SIG-M5 (cell line): Measurements from ENCODE around the gene VRK3.
"Not testable (repeated sequence)": the region's sequence is repeated elsewhere in the genome, so short reads cannot be mapped to it uniquely, and the experiment has no call there.

Source experiments
- DNase-seq: peaks from one replicate; lab custom pipeline; 2025; lab: John Stamatoyannopoulos, UW

Gene VRK3

DNA sequence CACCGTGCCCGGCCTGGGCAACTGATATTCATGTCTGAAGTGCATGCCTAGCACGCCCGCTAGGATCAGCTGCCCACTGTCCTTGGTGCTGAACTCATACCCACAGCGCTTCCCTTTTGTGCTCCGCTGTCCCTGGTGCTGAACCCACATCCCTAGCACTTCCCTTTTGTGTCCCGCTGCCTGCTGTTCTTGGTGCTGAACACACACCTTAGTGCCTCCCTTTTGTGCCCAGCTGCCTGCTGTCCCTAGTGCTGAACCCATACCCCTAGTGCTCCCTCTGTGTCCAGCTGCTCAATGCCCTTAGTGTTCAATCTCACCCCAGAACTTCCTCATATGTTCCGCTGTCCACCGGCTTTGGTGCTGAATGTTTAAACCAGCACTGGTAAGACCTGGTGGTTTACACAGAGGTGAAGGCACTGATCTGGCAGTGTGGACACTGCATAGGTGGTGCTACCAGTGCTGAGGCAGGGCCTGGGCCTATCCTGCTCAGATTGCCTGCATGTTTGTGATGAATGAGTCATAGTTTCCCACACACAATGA, 37.9 kb downstream of the VRK3 start:
- peak; percentile 34 for DNase-seq

DNA sequence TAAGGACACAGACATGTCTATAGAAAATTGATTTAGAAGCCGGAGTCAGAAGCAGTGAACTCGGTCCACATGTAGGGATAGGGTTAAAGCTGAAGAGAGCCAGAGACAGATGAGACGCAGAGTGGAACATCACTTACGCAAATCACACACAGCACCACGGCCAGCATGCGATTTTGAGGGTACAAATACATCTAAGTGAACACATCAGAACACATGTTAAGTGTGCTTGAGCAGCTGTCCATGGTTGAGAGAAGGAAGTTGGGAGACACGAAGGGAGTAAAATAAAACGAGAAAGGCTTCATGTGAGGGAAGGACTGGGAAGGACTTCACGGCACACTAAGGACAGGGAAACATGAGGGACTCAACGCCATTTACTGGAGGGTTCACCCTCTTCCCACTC, 38.8 kb downstream of the VRK3 start:
- no peak for DNase-seq

GRCh38 chr19:49985871-49986270, 39.3 kb downstream of the VRK3 start:
- no peak for DNase-seq

DNA sequence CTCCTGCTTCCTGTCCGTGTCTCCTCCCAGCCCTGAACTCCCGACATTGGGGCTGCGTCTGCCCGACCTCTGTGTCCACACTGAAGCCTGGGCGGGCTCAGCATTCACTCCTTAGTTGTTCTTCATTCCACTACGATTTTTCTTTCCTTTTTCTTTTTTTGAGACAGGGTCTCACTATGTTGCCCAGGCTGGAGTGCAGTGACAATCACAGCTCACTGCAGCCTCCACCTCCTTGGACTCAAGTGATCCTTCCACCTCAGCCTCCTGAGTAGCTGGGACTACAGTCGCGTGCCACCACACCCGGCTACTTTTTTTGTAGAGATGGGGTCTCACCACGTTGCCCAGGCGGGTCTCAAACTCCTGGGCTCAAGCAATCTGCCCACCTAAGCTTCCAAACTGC, 40.7 kb downstream of the VRK3 start:
- no peak for DNase-seq

DNA sequence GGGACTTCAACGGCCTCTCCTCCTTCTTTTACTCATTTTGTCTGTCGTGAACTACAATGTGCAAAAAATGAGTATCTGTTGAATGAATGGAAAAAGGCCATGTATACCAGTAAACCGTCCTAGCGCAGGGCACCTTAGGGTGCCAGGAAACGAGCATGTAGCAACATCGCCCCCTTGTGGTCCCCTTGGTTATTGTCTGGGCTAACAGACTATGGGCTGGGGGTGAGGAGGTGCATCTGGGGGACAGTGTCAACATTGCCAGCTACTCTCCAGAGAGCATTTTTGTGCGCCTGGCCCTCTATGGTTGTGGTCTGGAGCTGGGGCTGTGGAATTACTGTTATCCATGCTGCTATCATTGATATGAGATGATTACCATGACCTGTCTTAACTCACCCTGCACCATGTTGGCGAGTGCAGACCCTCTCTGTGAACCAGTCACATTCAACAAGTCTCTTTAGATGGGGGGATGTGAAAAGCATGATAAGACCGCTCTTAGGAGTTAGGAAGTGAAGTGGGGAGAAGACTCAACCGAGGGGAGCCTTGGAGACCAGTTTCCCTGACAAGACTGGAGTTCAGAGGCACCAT, 41.4 kb downstream of the VRK3 start:
- no peak for DNase-seq

GRCh38 chr19:49981603-49982593, 43.3 kb downstream of the VRK3 start:
- no peak for DNase-seq

DNA sequence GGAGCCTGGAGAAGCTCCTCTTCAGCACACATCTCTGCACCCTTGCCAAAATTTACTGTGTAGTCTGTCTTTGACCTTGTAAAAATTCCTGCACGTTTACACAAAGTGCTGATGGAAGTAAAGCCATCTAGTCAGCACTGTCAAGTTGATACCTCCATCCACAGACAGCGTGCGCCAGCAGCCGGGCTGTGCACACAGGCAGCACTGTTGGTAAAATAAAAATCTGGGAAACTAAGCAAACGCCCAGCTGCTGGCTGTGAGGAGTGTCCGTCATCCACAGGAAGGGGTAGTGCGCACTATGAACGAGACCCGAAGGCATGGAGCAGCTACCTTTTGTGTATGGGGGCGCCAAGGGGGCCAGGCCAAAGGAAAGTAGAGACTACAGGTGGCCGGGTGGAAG, 46.8 kb downstream of the VRK3 start:
- no peak for DNase-seq

- no peak for DNase-seq
These were observed 47.3 kb downstream of the VRK3 start for GRCh38 chr19:49977881-49978280.

DNA sequence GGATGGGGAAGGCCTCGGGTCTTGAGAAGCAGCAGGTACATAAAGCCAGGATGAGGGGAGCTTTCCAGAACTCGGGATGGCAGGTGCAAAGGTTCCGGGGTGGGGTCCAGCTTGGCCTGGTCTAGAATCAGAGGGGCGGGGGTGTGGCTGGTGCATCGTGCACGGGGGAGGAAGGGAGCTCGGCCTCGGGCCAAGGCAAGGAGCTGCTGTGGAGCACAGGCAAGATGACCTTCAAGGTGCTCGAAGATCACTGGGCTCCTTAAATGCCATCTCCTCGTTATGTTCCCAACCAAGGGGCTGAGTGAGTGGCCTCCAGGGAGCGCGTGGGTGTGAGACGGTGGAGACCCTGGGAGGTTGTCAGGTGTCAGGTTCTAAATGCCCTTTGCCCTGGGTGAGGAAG, 48.1 kb downstream of the VRK3 start:
- DNase-seq: no peak

DNA sequence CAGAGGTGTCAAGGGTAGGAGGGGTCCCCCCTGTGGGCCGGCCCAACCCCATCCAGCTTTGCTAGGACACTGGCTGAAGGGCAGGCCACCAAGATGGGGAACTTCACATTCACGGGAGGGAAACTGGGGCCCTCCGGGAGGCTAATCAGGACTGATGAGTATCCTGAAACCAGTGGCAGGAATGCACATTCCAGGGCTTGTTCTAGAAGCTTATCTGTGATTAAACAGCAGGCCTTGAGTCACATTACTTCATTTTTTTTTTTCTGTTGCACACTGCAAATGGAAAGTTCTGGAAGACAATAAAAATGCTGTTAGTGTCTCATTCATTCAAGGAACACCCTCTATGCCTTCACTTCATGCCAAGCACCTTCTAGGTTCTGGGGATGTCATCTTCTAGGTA, 48.7 kb downstream of the VRK3 start:
- no peak for DNase-seq

- DNase-seq: no peak
These were observed 50.1 kb downstream of the VRK3 start for GRCh38 chr19:49975051-49975450.

DNA sequence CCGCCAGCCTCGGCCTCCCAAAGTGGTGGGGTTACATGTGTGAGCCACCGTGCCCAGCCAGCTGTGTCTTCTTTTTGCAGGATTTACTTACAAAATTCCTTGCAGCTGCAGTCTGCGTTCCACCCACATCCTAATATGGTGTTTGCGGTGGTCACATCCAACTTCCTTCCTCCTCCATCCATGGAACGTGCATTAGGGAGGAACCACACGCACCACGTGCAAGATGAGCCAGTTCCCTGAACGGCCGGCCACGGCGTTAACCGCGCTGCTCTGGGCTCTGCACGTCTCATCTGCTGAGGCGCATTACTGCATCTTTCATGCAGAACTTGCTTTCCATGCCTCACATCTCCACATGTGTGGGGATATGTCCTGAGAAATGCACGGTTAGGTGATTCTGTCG, 51.2 kb downstream of the VRK3 start:
- DNase-seq: no peak

DNA sequence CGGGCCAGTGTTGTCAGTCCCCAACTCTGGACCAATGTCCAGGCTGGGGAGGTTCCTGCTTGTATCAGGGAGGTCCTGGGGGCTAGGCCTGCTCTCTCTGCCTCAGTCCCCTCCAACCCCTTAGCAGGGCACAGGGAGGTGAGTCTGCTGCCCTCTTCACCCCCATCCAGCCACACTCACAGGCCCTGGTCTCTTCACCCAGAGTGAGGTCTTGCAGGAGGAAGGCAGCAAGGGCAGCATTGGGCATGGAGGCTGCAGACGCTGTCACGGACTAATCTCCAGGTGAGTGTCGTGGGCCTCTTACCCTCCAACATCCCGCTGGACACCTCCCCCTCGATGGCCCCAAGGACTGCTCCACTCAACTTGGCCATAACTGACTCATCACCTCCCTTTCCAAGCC, 52.3 kb downstream of the VRK3 start:
- DNase-seq: no peak

DNA sequence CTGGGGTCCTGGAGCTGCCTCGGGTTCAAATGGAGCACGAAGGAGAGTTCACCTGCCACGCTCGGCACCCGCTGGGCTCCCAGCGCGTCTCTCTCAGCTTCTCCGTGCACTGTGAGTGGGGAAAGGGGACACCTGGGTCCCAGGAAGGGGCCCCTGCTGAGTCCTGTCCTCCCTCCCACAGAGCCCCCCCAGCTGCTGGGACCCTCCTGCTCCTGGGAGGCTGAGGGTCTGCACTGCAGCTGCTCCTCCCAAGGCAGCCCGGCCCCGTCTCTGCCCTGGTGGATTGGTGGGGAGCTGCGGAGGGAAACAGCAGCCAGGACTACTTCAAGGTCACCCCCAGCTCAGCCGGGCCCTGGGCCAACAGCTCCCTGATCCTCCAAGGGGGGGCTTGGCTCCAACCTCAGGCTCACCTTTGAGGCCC, 53.2 kb downstream of the VRK3 start:
- DNase-seq: no peak

- not testable (repeated sequence) for DNase-seq
These were observed 55.8 kb downstream of the VRK3 start for GRCh38 chr19:49969355-49969754.

GRCh38 chr19:49968279-49968922, 56.8 kb downstream of the VRK3 start:
- peak; percentile 67 for DNase-seq

DNA sequence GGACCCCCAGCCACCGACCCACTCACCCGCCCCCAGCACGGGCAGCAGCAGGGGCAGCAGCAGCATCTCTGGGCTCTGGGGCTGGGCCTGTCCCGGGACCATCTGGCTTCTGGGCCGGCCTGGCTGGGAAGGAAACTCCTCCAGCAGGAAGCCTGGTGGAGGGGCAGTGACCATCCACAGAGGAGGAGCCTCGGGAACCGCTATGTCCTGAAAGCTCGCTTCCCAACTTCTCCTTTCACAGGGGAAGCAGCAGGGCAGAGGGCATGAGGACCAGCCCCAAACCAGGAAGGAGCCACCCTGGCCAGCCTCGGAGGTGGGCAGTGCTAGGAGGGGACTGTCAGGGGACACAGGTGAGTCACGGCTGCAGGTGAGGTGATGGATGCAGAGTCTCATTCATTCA, 64.2 kb downstream of the VRK3 start, which contains the start of gene SIGLEC11:
Gene SIGLEC11 (minus strand): TSS at position 193 of the 400 bp plus-strand sequence. CDS start 91 bp downstream, at position 102.
- not testable (repeated sequence) for DNase-seq

DNA sequence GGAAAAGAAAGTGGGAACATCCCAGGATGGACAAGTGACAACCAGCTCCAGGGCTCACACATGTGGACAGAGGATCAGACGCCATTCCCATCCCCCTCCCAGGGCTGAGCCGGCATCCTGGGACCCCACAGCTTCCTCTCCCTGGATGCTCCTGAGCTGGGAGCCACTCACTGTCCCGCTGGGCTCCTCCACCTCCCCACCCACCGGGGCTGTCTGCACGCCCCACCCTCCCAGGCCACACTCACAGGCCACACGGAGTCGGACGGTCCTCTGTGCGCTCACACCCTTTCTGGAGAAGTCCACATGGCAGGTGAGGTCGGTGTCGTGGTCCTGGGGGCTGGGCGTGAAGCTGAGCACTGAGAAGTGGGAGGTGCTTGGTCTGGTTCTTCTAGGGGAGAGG, 65.3 kb downstream of the VRK3 start:
- not testable (repeated sequence) for DNase-seq

GRCh38 chr19:49958596-49958995, 66.6 kb downstream of the VRK3 start:
- DNase-seq: not testable (repeated sequence)

DNA sequence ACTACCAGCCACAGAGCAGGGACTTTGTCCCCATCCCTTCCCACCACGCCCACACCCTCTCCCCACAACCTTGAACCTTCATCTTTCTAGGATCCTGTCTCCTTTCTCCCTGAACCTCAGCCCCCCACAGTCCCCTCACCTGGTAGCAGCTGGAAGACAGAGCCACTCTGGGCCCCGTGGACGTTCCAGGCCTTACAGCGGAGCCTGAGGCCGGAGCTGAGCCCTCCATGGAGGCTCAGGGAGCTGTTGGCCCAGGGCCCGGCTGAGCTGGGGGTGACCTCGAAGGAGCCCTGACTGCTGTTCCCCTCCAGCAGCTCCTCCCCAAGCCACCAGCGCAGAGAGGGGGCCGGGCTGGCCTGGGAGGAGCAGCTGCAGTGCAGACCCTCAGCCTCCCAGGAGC, 67.0 kb downstream of the VRK3 start:
- DNase-seq: not testable (repeated sequence)

DNA sequence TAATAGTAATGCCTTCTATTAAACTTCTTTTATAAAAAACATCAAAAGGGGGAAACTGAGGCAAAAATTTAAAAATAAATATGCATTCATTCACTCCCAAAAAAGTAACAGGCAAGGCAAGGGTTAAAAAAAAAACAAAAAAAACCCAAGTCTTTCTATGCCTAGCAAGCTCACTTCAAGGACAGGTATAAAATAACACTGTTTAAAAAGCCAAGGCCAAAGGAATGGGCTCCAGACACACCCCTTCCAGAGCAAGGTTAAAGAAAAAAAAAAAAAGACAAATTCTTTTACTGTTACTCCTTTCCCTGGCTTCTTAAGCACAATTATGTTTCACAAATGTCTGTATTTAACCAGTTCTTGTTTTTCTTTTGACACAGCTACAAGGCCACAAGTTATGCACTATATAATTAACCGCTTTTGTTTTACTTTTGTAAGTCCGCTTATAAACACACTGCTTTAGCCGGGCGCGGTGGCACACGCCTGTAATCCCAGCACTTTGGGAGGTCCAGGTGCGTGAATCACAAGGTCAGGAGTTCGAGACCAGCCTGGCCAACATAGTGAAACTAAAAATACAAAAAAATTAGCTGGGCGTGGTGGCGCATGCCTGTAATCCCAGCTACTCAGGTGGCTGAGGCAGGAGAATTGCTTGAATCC, 67.8 kb downstream of the VRK3 start:
- DNase-seq: no peak

DNA sequence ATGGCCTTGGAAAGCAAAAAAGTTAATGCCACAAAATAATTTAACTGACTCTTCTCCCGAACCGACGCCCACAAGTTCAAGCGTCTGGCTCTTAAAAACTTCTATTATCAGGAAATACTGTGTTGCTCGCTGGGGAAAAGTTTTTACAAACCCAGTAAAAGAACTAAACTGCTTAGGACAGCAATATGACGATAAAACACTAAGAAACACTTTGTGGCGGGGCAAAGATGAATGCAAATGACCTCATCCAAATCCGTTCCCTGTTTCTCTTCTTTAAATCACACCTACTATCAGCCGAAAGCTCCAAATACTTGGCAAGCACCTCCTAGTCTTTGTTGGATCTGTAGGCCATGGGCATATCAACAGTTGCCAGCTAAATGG, 69.1 kb downstream of the VRK3 start:
- DNase-seq: no peak
